ENCODE data around the gene APOC3.

The APOC3 gene

DNA sequence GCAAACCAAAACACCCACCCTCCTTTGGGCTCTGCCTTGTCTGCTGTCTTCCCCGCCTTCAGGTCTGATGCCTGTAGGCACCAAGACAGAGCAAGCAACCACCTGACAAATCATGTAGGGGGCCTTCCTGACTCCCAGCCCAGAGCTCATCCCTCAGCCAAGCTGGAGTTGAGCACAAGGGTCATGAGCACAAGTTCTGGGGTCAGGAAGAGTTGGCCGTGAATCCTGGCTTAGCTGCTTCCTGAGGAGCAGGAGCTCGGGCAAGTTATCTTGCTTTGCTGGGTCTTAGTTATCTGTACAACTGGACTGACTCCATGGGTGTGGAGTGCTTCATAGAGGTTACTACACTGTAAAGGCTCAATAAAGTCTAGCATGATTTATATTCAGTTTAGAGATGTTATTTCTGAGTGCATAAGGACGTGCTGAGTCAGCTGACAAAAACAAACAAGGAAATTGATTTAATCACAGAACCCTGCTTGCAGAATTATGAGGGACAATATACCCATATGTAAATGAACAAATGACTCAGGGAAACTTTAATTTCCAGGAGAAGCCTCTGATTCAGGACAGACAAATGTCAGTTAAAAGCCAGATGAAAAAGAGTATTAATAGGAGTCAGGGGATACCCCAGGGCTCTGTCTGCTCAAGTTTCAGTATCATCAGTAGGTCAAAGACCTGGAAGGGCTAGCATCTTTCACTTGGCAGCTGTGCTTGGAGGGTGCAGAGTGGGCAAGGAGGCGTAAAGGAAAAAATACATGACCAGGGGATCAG lies 22.7 kb downstream of the APOC3 start:
- DNase-seq: no peak

- peak; percentile 54 for DNase-seq
Measured at GRCh38 chr11:116853461-116854073, 23.9 kb downstream of the APOC3 start.

DNA sequence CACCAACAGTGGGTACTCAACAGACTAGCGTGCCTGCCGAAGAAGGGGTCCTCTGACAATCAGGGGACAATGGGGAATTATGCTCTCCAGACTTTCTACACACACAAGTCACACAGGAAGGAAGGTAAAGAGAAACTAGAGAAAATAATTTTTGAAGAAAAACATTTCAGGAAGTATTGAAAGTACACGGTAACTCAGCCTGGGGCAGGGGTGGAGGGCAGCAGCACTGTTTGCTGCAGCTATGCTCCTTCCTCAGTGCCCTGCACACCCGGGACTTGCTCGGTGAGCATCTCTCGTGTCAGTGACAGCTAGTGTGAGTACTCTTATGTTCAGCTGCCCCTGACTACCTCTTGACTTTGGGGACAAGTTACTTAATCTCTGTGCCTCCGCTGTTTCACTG lies 25.7 kb downstream of the APOC3 start:
- DNase-seq: no peak

- DNase-seq: no peak
Measured at GRCh38 chr11:116856423-116856822, 26.7 kb downstream of the APOC3 start.

DNA sequence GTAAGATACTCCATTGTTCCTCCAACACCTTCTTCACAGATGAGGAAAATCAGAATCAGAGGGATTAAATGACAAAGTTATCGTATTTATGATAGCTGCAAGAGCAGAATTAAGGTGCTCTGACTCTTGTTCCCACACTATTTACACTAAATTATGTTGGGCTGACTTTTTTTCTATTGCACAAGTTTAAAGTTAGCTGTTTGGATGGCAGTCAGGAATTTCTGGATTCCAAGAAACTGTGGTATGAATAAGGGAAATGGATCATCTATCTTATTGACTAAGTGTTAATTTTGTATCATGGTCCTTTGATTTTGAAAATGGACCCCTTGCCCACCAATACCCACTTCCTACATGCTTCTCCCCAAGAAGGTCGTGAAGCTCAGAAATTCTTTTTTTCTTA lies 27.6 kb downstream of the APOC3 start:
- DNase-seq: no peak

GRCh38 chr11:116857936-116858335 lies 28.2 kb downstream of the APOC3 start:
- DNase-seq: no peak

DNA sequence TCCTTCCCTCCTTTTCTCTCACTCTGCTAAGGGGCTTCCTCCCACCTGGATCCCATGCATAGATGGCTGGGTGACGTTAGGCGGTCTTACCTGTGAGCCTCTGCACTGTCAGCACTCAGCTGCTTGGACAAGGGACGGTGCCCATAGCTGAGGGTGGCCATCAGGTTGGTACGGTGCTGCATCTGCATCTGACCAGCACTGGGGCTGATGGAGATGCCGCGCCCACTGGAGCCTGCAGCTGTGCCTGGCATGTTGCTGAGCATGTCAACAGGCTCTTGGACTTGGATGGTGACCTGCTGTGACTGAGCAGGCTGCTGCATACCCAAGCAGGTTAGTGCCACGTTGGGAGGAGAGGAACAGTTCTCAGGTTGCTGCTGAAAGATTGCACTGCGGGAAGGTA lies 29.5 kb downstream of the APOC3 start:
- DNase-seq: no peak

GRCh38 chr11:116860303-116860702 lies 30.6 kb downstream of the APOC3 start:
- no peak for DNase-seq

- no peak for DNase-seq
Measured at GRCh38 chr11:116861539-116861938, 31.8 kb downstream of the APOC3 start.

- no peak for DNase-seq
Measured at GRCh38 chr11:116862185-116862584, 32.5 kb downstream of the APOC3 start.

GRCh38 chr11:116862951-116863350 lies 33.2 kb downstream of the APOC3 start:
- DNase-seq: no peak

- DNase-seq: no peak
Measured at GRCh38 chr11:116864531-116864930, 34.8 kb downstream of the APOC3 start.

- no peak for DNase-seq
Measured at GRCh38 chr11:116865696-116866095, 36.0 kb downstream of the APOC3 start.

DNA sequence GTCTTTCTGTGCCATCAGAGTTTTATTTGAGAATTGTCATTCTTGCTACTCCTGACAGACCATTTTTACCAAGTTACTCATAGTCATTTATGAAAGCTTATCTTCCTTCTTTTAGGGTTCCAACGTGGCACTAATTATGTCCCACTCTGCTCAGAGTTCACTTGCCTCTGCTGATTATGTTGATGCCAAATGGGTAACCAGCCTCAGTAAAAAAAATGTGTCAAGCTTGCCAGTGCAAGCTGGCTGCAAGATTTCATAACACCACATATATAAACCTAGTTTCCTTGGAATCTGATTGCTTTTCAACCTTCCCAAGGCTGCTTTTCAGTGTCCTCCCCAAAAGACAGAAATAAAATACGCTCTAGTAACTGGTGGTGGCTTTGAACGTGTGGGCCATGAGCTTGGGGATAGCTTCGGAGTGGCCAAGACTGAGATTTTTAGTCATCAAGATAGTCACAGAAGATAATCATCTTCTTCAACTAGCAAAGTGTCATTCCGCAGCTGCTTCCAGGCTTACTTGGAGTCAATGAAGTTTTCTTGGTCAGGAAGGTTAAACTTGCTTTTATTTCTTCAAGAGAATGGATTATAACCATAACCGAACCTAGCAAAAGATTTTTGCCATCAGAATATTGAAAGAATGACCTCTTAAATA lies 37.2 kb downstream of the APOC3 start:
- DNase-seq: no peak

DNA sequence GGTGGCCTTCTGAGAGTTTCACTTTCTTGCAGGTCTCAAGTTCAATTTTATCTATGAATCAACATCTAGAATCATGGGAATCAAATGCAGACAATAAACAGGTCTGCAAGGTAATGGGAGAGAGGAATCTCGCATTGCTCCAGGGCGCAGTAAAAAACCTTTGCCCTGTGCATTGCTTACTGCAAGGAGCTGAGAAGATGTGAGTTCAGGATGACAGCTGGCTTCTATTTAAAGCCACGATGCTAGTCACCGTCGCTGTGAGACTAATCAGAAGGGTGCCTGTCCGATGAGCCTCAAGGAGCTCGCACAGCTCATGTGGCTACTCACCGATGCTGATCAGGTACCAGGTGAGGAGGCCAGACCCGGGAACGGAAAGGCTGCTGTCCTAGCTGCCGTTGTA lies 37.9 kb downstream of the APOC3 start:
- DNase-seq: no peak

DNA sequence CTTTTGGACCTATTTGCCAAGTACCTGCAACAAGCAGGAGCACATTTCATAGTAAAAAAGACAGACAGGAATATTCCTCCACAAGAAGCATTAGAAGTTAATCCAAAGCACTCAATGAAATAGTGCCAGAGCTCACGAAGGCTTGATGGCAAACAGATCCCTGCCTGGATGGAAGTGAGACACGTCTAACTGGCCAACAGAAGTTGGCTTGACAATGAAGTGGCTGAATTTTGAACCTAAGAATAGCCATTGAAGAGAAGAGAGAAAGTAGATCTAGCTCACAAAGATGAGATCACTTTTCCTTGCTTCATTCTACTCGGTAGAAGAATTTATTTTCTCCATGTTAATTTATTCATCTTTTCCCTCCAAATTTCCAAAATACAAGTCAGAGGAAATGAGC lies 38.4 kb downstream of the APOC3 start:
- no peak for DNase-seq

DNA sequence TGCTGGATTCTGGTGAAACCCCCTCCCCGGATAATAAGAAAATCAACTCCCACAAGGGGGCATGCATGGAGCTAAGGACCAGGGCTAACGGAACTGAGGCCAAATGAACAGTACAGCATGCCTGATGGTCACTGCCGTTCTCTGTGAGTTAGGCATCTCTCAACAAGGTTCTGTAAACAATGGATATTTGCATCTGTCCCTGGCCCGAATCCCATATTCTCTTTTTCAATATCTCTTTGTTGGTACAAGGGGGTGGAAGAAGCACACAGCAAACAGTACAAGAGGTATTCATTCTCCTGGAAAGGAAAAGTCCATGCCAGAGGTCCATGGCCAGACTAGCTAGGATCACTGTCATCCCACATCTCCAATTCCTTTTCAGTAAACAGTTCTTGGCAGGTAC lies 39.9 kb downstream of the APOC3 start:
- DNase-seq: no peak

GRCh38 chr11:116870054-116870453 lies 40.3 kb downstream of the APOC3 start:
- DNase-seq: no peak

DNA sequence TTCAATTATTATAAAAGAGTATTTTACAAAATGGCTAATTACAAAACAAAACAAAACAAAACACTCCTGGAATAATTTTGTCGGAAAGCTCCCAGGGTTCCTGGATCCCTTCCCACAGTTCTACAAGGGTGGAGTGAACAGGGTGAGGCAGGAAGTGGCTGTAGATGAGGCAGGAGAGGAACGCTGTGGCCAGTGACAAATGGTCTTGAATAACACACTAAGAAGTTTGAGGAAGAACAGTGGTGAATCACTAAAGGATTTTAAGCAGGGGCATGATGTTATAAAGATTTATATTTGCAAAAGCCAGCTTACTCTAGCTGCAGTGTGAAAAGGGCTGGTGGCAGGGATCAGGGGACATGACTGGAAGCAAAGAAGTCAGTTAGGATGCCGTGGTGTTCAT lies 41.5 kb downstream of the APOC3 start:
- no peak for DNase-seq

GRCh38 chr11:116873381-116873780 lies 43.7 kb downstream of the APOC3 start:
- no peak for DNase-seq

- no peak for DNase-seq
Measured at GRCh38 chr11:116874251-116874650, 44.5 kb downstream of the APOC3 start.

- no peak for DNase-seq
Measured at GRCh38 chr11:116875194-116875593, 45.5 kb downstream of the APOC3 start.

- DNase-seq: no peak
Measured at GRCh38 chr11:116876656-116877055, 46.9 kb downstream of the APOC3 start.

Measured in effector CD4-positive, alpha-beta T cell (primary cell).